Fibroblast of skin of abdomen (primary cell): ENCODE results near the gene TNIP2.
A peak's percentile ranks its signal among the peaks of the same experiment; 100 is the strongest.
"Not testable (repeated sequence)": the region's sequence is repeated elsewhere in the genome, so short reads cannot be mapped to it uniquely, and the experiment has no call there.

Source experiments
- DNase-seq: peaks from one replicate; pipeline ENCODE4 v3.0.0-alpha.2; 2013

Gene TNIP2

GRCh38 chr4:2793586-2794485, 37.7 kb upstream of the TNIP2 start:
- peak; percentile 52 for DNase-seq

GRCh38 chr4:2792711-2793585, 36.8 kb upstream of the TNIP2 start, which contains the start of gene SH3BP2:
SH3BP2 (plus strand) TSS chr4:2793085; CDS start chr4:2820618, 27,533 bp downstream.
- peak; percentile 79 for DNase-seq

GRCh38 chr4:2792396-2792710, 36.2 kb upstream of the TNIP2 start:
- no peak for DNase-seq

GRCh38 chr4:2791518-2792395, 35.6 kb upstream of the TNIP2 start:
- DNase-seq: no peak

- no peak for DNase-seq
Measured at GRCh38 chr4:2790583-2791517, 34.7 kb upstream of the TNIP2 start.

- no peak for DNase-seq
Measured at GRCh38 chr4:2789793-2790582, 33.9 kb upstream of the TNIP2 start.

GRCh38 chr4:2789351-2789750, 33.2 kb upstream of the TNIP2 start:
- DNase-seq: no peak

GRCh38 chr4:2788532-2789103, 32.5 kb upstream of the TNIP2 start:
- DNase-seq: no peak

- DNase-seq: no peak
Measured at GRCh38 chr4:2788101-2788500, 32.0 kb upstream of the TNIP2 start.

- DNase-seq: no peak
Measured at GRCh38 chr4:2787230-2788100, 31.3 kb upstream of the TNIP2 start.

- no peak for DNase-seq
Measured at GRCh38 chr4:2786794-2787229, 30.7 kb upstream of the TNIP2 start.

- no peak for DNase-seq
Measured at GRCh38 chr4:2786152-2786671, 30.1 kb upstream of the TNIP2 start.

- DNase-seq: no peak
Measured at GRCh38 chr4:2785613-2786012, 29.5 kb upstream of the TNIP2 start.

- DNase-seq: no peak
Measured at GRCh38 chr4:2783790-2784189, 27.7 kb upstream of the TNIP2 start.

GRCh38 chr4:2781911-2782310, 25.8 kb upstream of the TNIP2 start:
- DNase-seq: no peak

GRCh38 chr4:2780643-2781042, 24.5 kb upstream of the TNIP2 start:
- DNase-seq: not testable (repeated sequence)

GRCh38 chr4:2771264-2771663, 15.1 kb upstream of the TNIP2 start:
- no peak for DNase-seq

GRCh38 chr4:2768921-2769336, 12.8 kb upstream of the TNIP2 start:
- DNase-seq: no peak

GRCh38 chr4:2768124-2768523, 12.0 kb upstream of the TNIP2 start:
- DNase-seq: no peak
